ENCODE data around the gene CCDC88A.
"Not testable (repeated sequence)": the region's sequence is repeated elsewhere in the genome, so short reads cannot be mapped to it uniquely, and the experiment has no call there.

Gene CCDC88A

DNA sequence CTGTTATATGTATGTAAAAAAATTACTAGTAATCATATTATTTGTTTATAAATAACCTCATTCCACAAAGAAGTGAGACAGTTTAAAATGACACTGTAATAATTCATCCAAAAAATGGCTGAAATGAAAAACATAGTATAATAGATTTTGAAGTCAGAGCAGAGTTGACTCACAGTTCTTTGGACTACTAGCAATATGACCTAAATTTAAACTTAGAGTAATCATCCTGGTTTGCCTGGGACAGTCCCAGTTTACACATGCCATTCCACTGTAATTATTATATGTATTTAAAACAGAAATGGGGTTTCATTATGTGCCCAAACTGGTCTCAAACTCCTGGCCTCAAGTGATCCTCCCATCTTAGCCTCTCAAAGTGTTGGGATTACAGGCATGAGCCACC lies 48.3 kb downstream of the CCDC88A start:
- DNase-seq (ENCODE audit: low read depth), result no peak

- DNase-seq (ENCODE audit: low read depth), result no peak
These were observed 49.4 kb downstream of the CCDC88A start for GRCh38 chr2:55370208-55370607.

GRCh38 chr2:55365303-55365702 lies 54.4 kb downstream of the CCDC88A start:
- no peak for DNase-seq (ENCODE audit: low read depth)

- no peak for DNase-seq (ENCODE audit: low read depth)
These were observed 55.2 kb downstream of the CCDC88A start for GRCh38 chr2:55364189-55365055.

DNA sequence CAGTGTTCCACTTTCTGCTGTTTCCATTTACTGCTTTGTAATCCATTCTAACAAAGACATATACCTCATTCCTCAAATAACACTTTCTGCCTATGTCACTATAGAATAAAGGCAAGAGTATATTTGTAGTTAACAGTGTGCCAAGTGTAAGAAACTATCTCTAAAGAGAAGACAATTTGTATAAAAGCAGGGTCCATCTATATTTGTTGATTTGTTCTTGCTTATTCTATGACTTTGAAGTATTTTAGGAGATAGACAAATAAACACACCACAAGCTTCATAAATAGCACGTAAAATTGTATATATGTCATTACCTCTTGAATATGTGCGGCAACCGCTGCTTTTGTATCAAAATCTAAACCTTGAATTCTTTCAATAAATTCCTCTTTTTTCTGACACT lies 56.0 kb downstream of the CCDC88A start:
- DNase-seq (ENCODE audit: low read depth), result no peak

- no peak for DNase-seq (ENCODE audit: low read depth)
These were observed 58.0 kb downstream of the CCDC88A start for GRCh38 chr2:55361465-55362189.

DNA sequence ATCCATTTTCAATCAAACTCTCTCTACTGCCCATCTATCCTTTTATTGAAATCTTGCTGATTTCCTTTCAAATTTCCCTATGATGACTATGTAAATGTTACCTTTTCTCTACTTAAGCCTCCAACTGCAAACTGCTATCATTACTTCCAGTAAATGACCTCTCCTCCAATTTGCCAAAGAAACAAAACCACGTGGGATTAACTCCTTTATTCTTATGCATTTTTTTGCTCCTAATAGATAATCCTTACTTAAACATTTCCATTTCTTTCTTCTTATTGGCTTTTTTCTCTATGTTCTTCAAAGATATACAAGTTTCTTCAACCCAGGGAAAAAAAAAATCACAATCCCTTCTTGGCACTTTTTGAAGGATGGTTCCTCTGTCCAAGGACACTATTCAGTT lies 61.2 kb downstream of the CCDC88A start:
- DNase-seq (ENCODE audit: low read depth), result no peak

DNA sequence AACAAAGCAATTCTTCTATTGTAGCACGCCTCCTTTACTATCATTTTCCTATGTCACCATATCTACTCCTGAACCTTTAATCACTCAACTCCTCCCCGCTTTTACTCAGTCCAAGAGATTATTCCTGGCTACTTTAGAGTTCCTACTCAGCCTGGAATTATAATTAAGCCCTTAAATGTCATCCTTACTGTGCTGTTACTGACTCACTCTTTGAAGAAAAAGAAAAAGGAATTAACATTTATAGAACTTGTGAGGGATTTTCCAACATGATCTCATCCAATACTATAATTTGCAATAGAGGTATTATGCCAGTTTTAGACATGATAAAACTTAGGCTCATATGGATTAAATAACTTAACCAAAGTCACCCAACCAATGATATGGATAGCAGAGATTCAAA lies 61.7 kb downstream of the CCDC88A start:
- no peak for DNase-seq (ENCODE audit: low read depth)

DNA sequence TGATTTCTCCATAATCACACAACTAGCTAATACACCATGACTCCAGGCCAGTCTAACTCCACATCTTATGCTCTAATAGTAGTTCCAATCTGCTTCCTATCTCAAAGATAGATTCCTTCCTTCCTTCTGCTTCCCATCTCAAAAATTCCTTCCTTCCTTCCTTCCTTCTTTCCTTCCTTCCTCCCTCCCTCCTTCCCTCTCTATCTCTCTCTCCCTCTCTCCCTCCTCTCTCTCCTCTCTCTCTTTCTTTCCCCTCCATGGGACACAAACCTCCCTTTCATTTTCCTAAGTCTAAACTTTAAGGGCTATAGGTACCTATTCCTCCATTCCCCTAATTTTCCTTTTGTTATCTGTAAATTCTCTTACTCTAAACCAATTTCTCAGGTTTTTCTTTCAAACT lies 62.5 kb downstream of the CCDC88A start:
- DNase-seq (ENCODE audit: low read depth), result no peak

DNA sequence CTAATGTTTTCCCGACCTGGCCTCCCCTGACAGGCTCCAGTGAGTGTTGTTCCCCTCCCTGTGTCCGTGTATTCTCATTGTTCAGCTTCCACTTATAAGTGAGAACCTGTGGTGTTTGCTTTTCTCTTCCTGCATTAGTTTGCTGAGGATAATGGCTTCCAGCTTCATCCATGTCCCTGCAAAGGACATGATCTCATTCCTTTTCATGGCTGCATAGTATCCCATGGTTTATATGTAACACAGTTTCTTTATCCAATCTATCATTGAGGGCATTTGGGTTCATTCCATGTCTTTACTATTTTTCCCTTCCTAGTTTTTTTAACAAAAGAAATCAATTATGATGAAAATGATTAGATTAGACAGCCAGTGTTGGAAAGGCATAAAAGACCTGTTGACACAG lies 63.5 kb downstream of the CCDC88A start:
- not testable (repeated sequence) for DNase-seq (ENCODE audit: low read depth)

DNA sequence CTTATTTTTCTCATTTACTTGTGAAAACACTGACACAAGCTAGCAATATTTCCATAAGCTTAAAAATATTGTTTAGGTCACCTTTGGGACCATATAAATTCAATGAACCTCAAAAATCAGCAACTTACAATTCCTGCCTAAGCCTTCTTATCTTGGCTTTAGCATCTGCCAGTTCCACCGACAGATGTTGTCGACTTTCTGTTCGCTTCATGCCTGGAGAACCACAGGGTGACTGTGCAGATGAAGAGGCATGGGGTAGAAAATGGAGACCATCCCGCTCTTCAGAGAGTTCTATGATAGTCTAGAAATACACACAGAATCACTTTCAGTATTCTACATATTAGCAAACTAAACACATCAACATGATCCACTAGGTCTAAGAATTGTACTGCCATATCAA lies 64.2 kb downstream of the CCDC88A start:
- no peak for DNase-seq (ENCODE audit: low read depth)

DNA sequence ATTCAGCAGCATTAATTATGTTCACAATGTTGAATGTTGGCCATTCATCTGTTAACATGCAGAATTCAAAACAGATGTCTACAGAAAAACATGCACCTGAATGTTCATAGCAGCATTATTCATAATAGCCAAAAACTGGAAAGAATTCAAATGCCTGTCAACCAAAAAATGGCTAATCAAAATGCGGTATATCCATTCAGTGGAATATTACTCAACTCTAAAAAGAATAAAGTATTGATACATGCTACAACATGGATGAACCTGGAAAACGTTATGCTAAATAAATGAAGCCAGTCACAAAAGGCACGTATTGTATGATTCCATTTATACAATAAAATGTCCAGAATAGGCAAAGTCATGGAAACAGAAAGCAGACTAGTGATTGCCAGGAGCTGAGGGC lies 68.0 kb downstream of the CCDC88A start:
- DNase-seq (ENCODE audit: low read depth), result no peak

GRCh38 chr2:55345064-55345463 lies 74.6 kb downstream of the CCDC88A start:
- no peak for DNase-seq (ENCODE audit: low read depth)

GRCh38 chr2:55338268-55338667 lies 81.4 kb downstream of the CCDC88A start:
- no peak for DNase-seq (ENCODE audit: low read depth)

DNA sequence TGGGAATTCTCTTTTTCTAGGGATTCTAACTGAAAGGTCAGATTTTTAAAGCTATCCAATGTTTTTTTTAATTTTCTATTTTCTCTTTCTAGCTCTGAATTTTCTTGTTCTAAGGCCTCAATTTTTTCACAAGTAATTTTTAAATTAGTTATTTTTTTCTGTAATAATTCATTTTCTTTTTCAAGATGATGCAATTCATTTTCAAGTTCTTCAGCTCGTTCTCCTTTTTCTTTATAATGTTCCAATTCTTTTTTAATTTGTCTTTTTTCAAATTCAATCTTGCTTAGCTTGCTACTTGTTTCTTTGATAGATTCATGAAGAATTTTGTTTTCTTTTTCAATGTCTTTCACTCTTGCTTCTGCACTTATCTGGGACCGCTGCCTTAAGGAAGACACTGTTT lies 84.9 kb downstream of the CCDC88A start:
- no peak for DNase-seq (ENCODE audit: low read depth)

- no peak for DNase-seq (ENCODE audit: low read depth)
These were observed 88.9 kb downstream of the CCDC88A start for GRCh38 chr2:55330541-55331297.

DNA sequence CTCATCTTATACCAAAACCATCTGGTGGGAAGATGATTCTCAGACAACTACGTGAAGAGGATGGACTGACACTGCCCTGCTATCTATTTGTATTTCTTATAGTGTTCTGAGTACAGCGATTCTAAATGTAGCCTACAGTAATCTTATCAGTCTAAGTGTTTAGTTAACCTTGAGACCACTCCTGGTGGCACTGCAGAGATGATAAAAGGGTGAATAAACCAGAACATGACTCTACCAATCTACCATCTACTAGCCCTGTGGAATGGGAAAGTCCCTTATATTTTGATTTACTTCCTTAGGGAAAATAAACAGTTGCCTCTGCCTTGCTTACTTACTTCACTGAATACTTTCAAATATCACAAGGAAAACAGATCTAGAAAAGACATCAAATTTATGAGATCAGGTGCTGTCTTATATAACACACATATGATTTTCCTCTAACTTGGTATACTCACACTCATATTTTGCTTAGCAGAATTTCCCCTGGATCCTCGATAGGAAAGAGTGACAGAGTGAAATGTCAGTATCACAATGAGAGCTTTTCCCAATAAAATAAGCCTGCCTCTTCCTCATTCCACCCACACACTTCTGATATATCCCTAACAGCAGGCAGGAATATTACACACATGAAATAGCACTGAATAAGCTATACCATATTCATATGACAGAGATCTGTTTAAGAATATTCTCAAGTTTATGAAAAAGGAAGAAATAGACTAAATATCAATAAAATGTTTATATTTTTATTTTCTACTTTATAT lies 92.0 kb downstream of the CCDC88A start:
- no peak for DNase-seq (ENCODE audit: low read depth)

- no peak for DNase-seq (ENCODE audit: low read depth)
These were observed 104.7 kb downstream of the CCDC88A start for GRCh38 chr2:55314985-55315384.

GRCh38 chr2:55311444-55311870 lies 108.2 kb downstream of the CCDC88A start:
- no peak for DNase-seq (ENCODE audit: low read depth)

DNA sequence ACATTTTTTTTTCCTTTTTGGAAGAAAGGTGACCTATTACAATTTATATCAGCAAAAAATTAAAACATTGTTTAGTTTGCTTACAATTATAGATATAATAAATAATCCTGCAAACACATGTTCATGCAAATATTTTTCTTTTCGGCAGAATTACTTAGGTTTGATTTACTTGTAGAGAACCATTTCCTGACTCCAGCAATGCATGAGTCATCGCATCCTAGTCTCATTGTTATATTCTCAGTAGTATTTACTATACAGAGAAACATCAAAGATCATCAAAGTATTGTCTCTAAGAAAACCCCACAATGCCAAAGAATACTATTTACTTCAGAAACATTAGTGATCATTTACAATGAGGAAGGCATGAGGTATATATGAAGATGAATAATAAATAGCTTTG lies 110.2 kb downstream of the CCDC88A start:
- DNase-seq (ENCODE audit: low read depth), result no peak

GRCh38 chr2:55302241-55302640 lies 117.4 kb downstream of the CCDC88A start:
- DNase-seq (ENCODE audit: low read depth), result no peak

DNA sequence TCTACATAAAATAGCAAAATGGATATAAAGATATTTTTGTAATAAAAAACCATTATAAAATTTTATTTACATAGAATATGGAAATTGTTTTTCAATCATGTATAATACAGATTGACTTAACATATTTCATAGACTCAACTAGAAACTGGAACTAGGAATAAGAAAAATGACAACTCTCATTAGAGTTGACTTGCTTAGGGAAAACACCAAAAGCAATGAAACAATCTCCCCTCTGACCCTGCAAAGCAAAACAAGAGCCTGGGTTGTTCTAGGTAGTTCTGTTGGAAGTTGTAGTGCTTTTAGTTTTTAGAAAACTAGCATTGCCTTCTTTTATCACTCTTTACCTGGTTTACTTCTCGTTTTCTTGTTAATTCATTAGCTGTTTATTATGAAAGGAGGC lies 118.4 kb downstream of the CCDC88A start:
- DNase-seq (ENCODE audit: low read depth), result no peak
